GM13976 (cell line): ENCODE results near the gene SSC5D.

Experiments used
- DNase-seq: peaks from one replicate; pipeline ENCODE4 v3.0.0; 2012; ENCODE audit warnings: low spot score
- CTCF ChIP-seq: IDR thresholded peaks from 2 replicates; pipeline ENCODE4 v1.5.1; 2012; ENCODE audit warnings: borderline replicate concordance, mild to moderate bottlenecking; ENCODE audit not compliant: insufficient read depth; ENCODE audit errors: extremely low read depth, missing control alignments, control extremely low read depth
- in situ Hi-C: fragments of 300-500 bp; cut with MboI; formaldehyde crosslinking; loops from one replicate; pipeline ENCODE4 v1.12.0; 2022; ENCODE audit warnings: low sequenced_read_pairs, mixed read lengths, inconsistent platforms; ENCODE audit not compliant: unreplicated experiment

SSC5D gene

GRCh38 chr19:55498246-55498840 is 10.1 kb downstream of the SSC5D start:
- no peak for DNase-seq
- no peak for TF ChIP-seq CTCF
- in situ Hi-C loops = no loop called here

- no peak for TF ChIP-seq CTCF
- DNase-seq = no peak
- in situ Hi-C loops = no loop called here
Observed at GRCh38 chr19:55500368-55500952, 12.2 kb downstream of the SSC5D start.

- no peak for DNase-seq
- TF ChIP-seq CTCF = no peak
- in situ Hi-C loops = no loop called here
Observed at GRCh38 chr19:55502197-55502952, 14.1 kb downstream of the SSC5D start.

- TF ChIP-seq CTCF = no peak
- in situ Hi-C loops = no loop called here
- no peak for DNase-seq
Observed at GRCh38 chr19:55503157-55503501, 14.9 kb downstream of the SSC5D start.

- in situ Hi-C loops = no loop called here
- TF ChIP-seq CTCF = peak; percentile 99
- DNase-seq = peak; percentile 99
Observed at GRCh38 chr19:55503502-55504251, 15.4 kb downstream of the SSC5D start.

GRCh38 chr19:55504252-55504603 is 16.0 kb downstream of the SSC5D start:
- no peak for DNase-seq
- no peak for TF ChIP-seq CTCF

More at GRCh38 chr19:55504252-55504603, 16.0 kb downstream of the SSC5D start:
- in situ Hi-C loops = no loop called here
